Endometrium (tissue), 2 donors: ENCODE results near the gene RHOXF2B.
"Not testable (repeated sequence)": the region's sequence is repeated elsewhere in the genome, so short reads cannot be mapped to it uniquely, and the experiment has no call there.

Experiments used
- FAIRE-seq: peaks from 2 replicates; lab custom pipeline; 2012; peaks lifted over from hg19 to GRCh38; lab: Jason Lieb, UNC
- donor health status: control.
- donor health status: control.

Gene RHOXF2B

GRCh38 chrX:120077590-120077989 lies at the start of gene RHOXF2B:
RHOXF2B (minus strand) TSS chrX:120077690; CDS start chrX:120077552, 138 bp downstream.
- FAIRE-seq = not testable (repeated sequence)

GRCh38 chrX:120125444-120125843 lies 48.0 kb upstream of the RHOXF2B start:
- FAIRE-seq = no peak

- no peak for FAIRE-seq
Observed at GRCh38 chrX:120120223-120120622, 42.7 kb upstream of the RHOXF2B start.

GRCh38 chrX:120115438-120115963 lies 38.0 kb upstream of the RHOXF2B start, which contains the start of gene RHOXF1:
RHOXF1 (minus strand) TSS chrX:120115913; CDS start chrX:120115862, 51 bp downstream.
- FAIRE-seq = no peak

GRCh38 chrX:120111611-120112010 lies 34.1 kb upstream of the RHOXF2B start:
- no peak for FAIRE-seq

GRCh38 chrX:120109378-120109777 lies 31.9 kb upstream of the RHOXF2B start:
- FAIRE-seq = no peak

- not testable (repeated sequence) for FAIRE-seq
Observed at GRCh38 chrX:120104707-120105106, 27.2 kb upstream of the RHOXF2B start.

- FAIRE-seq = not testable (repeated sequence)
Observed at GRCh38 chrX:120101057-120101456, 23.6 kb upstream of the RHOXF2B start.

GRCh38 chrX:120090208-120090607 lies 12.7 kb upstream of the RHOXF2B start:
- FAIRE-seq = no peak

- FAIRE-seq = no peak
Observed at GRCh38 chrX:120087289-120088017, 10.0 kb upstream of the RHOXF2B start.

- not testable (repeated sequence) for FAIRE-seq
Observed at GRCh38 chrX:120085553-120086185, 8.2 kb upstream of the RHOXF2B start.

GRCh38 chrX:120066169-120066568 lies 11.3 kb downstream of the RHOXF2B start:
- not testable (repeated sequence) for FAIRE-seq

- FAIRE-seq = not testable (repeated sequence)
Observed at GRCh38 chrX:120042712-120043111, 34.8 kb downstream of the RHOXF2B start.

GRCh38 chrX:120042247-120042646 lies 35.2 kb downstream of the RHOXF2B start:
- not testable (repeated sequence) for FAIRE-seq

- FAIRE-seq = not testable (repeated sequence)
Observed at GRCh38 chrX:120040176-120040575, 37.3 kb downstream of the RHOXF2B start.

GRCh38 chrX:120039087-120039733 lies 38.3 kb downstream of the RHOXF2B start:
- not testable (repeated sequence) for FAIRE-seq

GRCh38 chrX:120036704-120037103 lies 40.8 kb downstream of the RHOXF2B start:
- no peak for FAIRE-seq

GRCh38 chrX:120035522-120036309 lies 41.8 kb downstream of the RHOXF2B start:
- not testable (repeated sequence) for FAIRE-seq

- FAIRE-seq = no peak
Observed at GRCh38 chrX:120029354-120029753, 48.1 kb downstream of the RHOXF2B start.

- FAIRE-seq = no peak
Observed at GRCh38 chrX:120023259-120023658, 54.2 kb downstream of the RHOXF2B start.

- FAIRE-seq = no peak
Observed at GRCh38 chrX:120022763-120023162, 54.7 kb downstream of the RHOXF2B start.
